SH-SY5Y (cell line): ENCODE results near the gene EIF3I.

ENCODE experiments used
- GATA2 ChIP-seq: IDR thresholded peaks from 2 replicates; pipeline ENCODE4 v1.6.1; 2011; ENCODE audit warnings: mild to moderate bottlenecking, low read depth, low read length
- GATA3 ChIP-seq: IDR thresholded peaks from 2 replicates; pipeline ENCODE4 v1.6.1; 2011; ENCODE audit warnings: low read depth, mild to moderate bottlenecking, low read length, moderate library complexity

DNA sequence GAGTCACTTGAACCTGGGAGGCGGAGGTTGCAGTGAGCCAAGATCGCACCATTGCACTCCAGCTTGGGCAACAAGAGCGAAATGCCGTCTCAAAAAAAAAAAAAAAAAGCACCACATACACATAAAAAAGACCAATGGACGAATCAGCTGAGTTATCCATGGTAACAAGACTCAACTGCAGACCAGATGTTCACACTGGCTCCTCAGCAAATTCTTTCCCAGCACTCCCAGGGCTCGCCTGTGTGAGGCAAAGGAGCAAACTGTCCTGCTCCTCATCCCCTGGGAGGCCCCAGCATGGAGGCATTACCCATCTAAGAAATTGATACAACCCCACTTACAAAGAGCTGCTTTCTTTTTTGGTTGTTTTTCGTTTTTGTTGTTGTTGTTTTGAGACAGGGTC lies 3.2 kb upstream of the EIF3I start:
- TF ChIP-seq GATA2 (no peak), GATA3 (no peak)
